Measurements from ENCODE around the gene GRM1.

Gene GRM1

GRCh38 chr6:146310628-146311027 lies 281.8 kb downstream of the GRM1 start:
- in situ Hi-C loops (cut with HindIII; ENCODE audit: low sequenced_read_pairs) = no loop called here

- in situ Hi-C loops (cut with HindIII; ENCODE audit: low sequenced_read_pairs) = no loop called here
Measured at GRCh38 chr6:146311079-146311478, 282.2 kb downstream of the GRM1 start.

- in situ Hi-C loops (cut with HindIII; ENCODE audit: low sequenced_read_pairs) = no loop called here
Measured at GRCh38 chr6:146312608-146313007, 283.7 kb downstream of the GRM1 start.

GRCh38 chr6:146315381-146316174 lies 286.7 kb downstream of the GRM1 start:
- in situ Hi-C loops (cut with HindIII; ENCODE audit: low sequenced_read_pairs) = no loop called here

GRCh38 chr6:146316175-146316495 lies 287.3 kb downstream of the GRM1 start:
- in situ Hi-C loops (cut with HindIII; ENCODE audit: low sequenced_read_pairs) = no loop called here

- in situ Hi-C loops (cut with HindIII; ENCODE audit: low sequenced_read_pairs) = no loop called here
Measured at GRCh38 chr6:146331013-146331412, 302.2 kb downstream of the GRM1 start.

GRCh38 chr6:146335336-146335735 lies 306.5 kb downstream of the GRM1 start:
- in situ Hi-C loops (cut with HindIII; ENCODE audit: low sequenced_read_pairs) = no loop called here

- in situ Hi-C loops (cut with HindIII; ENCODE audit: low sequenced_read_pairs) = no loop called here
Measured at GRCh38 chr6:146336191-146336590, 307.3 kb downstream of the GRM1 start.

GRCh38 chr6:146337376-146337775 lies 308.5 kb downstream of the GRM1 start:
- in situ Hi-C loops (cut with HindIII; ENCODE audit: low sequenced_read_pairs) = no loop called here

GRCh38 chr6:146339716-146340115 lies 310.9 kb downstream of the GRM1 start:
- in situ Hi-C loops (cut with HindIII; ENCODE audit: low sequenced_read_pairs) = loop anchor here (10.0 kb wide), 1 partner anchor 305 kb away; no protein-coding TSS in a partner anchor

GRCh38 chr6:146341493-146342230 lies 312.8 kb downstream of the GRM1 start:
- in situ Hi-C loops (cut with HindIII; ENCODE audit: low sequenced_read_pairs) = loop anchor here (10.0 kb wide), 1 partner anchor 307 kb away; no protein-coding TSS in a partner anchor

GRCh38 chr6:146345598-146345997 lies 316.7 kb downstream of the GRM1 start:
- in situ Hi-C loops (cut with HindIII; ENCODE audit: low sequenced_read_pairs) = loop anchor here (10.0 kb wide), 1 partner anchor 311 kb away; no protein-coding TSS in a partner anchor

GRCh38 chr6:146347090-146347489 lies 318.2 kb downstream of the GRM1 start:
- in situ Hi-C loops (cut with HindIII; ENCODE audit: low sequenced_read_pairs) = loop anchor here (10.0 kb wide), 1 partner anchor 312 kb away; no protein-coding TSS in a partner anchor

GRCh38 chr6:146347690-146348089 lies 318.8 kb downstream of the GRM1 start:
- in situ Hi-C loops (cut with HindIII; ENCODE audit: low sequenced_read_pairs) = loop anchor here (10.0 kb wide), 1 partner anchor 313 kb away; no protein-coding TSS in a partner anchor

- in situ Hi-C loops (cut with HindIII; ENCODE audit: low sequenced_read_pairs) = no loop called here
Measured at GRCh38 chr6:146351018-146351417, 322.2 kb downstream of the GRM1 start.

- in situ Hi-C loops (cut with HindIII; ENCODE audit: low sequenced_read_pairs) = no loop called here
Measured at GRCh38 chr6:146352163-146352562, 323.3 kb downstream of the GRM1 start.

GRCh38 chr6:146354451-146354850 lies 325.6 kb downstream of the GRM1 start:
- in situ Hi-C loops (cut with HindIII; ENCODE audit: low sequenced_read_pairs) = no loop called here

GRCh38 chr6:146355521-146356100 lies 326.7 kb downstream of the GRM1 start:
- in situ Hi-C loops (cut with HindIII; ENCODE audit: low sequenced_read_pairs) = no loop called here

GRCh38 chr6:146357578-146358430 lies 328.9 kb downstream of the GRM1 start:
- in situ Hi-C loops (cut with HindIII; ENCODE audit: low sequenced_read_pairs) = no loop called here

GRCh38 chr6:146358431-146359046 lies 329.7 kb downstream of the GRM1 start:
- in situ Hi-C loops (cut with HindIII; ENCODE audit: low sequenced_read_pairs) = no loop called here

All from DLD1 (cell line).